ENCODE measurements around the gene GMDS.

Gene GMDS

GRCh38 chr6:2119275-2119674 lies 126.1 kb downstream of the GMDS start:
- Histone ChIP-seq H3K27me3 (ENCODE audit: insufficient read depth, low read length) (no peaks in the 10 kb centered on the region), H3K4me1 (ENCODE audit: control insufficient read depth, insufficient read depth, low read length, unreplicated experiment) (no peaks in the 10 kb centered on the region), H2AFZ (ENCODE audit: low read length, unreplicated experiment) (no peak overlapping the region), H3K36me3 (ENCODE audit: insufficient read depth, low read length) (no peaks in the 10 kb centered on the region), H3K4me3 (ENCODE audit: low read depth, low read length) (no peak overlapping the region), H3K27ac (ENCODE audit: low read depth, low read length) (no peak overlapping the region), H3K79me2 (ENCODE audit: control insufficient read depth, insufficient read depth, low read length, unreplicated experiment) (no peaks in the 10 kb centered on the region)

- H2AFZ ChIP-seq (ENCODE audit: low read length, unreplicated experiment): no peak overlapping the region
- no peaks in the 10 kb centered on the region for H3K4me1 ChIP-seq (ENCODE audit: control insufficient read depth, insufficient read depth, low read length, unreplicated experiment)
- no peaks in the 10 kb centered on the region for H3K79me2 ChIP-seq (ENCODE audit: control insufficient read depth, insufficient read depth, low read length, unreplicated experiment)
These were observed 127.3 kb downstream of the GMDS start for GRCh38 chr6:2118136-2118535.

GRCh38 chr6:2117447-2117846 lies 128.0 kb downstream of the GMDS start:
- Histone ChIP-seq H3K4me1 (ENCODE audit: control insufficient read depth, insufficient read depth, low read length, unreplicated experiment) (no peaks in the 10 kb centered on the region), H3K36me3 (ENCODE audit: insufficient read depth, low read length) (no peaks in the 10 kb centered on the region), H3K4me3 (ENCODE audit: low read depth, low read length) (no peak overlapping the region), H3K27ac (ENCODE audit: low read depth, low read length) (no peak overlapping the region), H2AFZ (ENCODE audit: low read length, unreplicated experiment) (no peak overlapping the region), H3K79me2 (ENCODE audit: control insufficient read depth, insufficient read depth, low read length, unreplicated experiment) (no peaks in the 10 kb centered on the region), H3K27me3 (ENCODE audit: insufficient read depth, low read length) (no peaks in the 10 kb centered on the region)

More at GRCh38 chr6:2118136-2118535, 127.3 kb downstream of the GMDS start:
- no peak overlapping the region for H3K27ac ChIP-seq (ENCODE audit: low read depth, low read length)
- no peaks in the 10 kb centered on the region for H3K36me3 ChIP-seq (ENCODE audit: insufficient read depth, low read length)
- no peaks in the 10 kb centered on the region for H3K27me3 ChIP-seq (ENCODE audit: insufficient read depth, low read length)
- no peak overlapping the region for H3K4me3 ChIP-seq (ENCODE audit: low read depth, low read length)

GRCh38 chr6:2116496-2116895 lies 128.9 kb downstream of the GMDS start:
- H3K4me3 ChIP-seq (ENCODE audit: low read depth, low read length): no peak overlapping the region
- H3K79me2 ChIP-seq (ENCODE audit: control insufficient read depth, insufficient read depth, low read length, unreplicated experiment): no peaks in the 10 kb centered on the region
- H3K27ac ChIP-seq (ENCODE audit: low read depth, low read length): no peak overlapping the region
- H3K27me3 ChIP-seq (ENCODE audit: insufficient read depth, low read length): no peaks in the 10 kb centered on the region
- H3K4me1 ChIP-seq (ENCODE audit: control insufficient read depth, insufficient read depth, low read length, unreplicated experiment): peaks cover under 1% of the 10 kb centered on the region
- no peaks in the 10 kb centered on the region for H3K36me3 ChIP-seq (ENCODE audit: insufficient read depth, low read length)
- no peak overlapping the region for H2AFZ ChIP-seq (ENCODE audit: low read length, unreplicated experiment)

GRCh38 chr6:2114100-2114499 lies 131.3 kb downstream of the GMDS start:
- no peaks in the 10 kb centered on the region for H3K79me2 ChIP-seq (ENCODE audit: control insufficient read depth, insufficient read depth, low read length, unreplicated experiment)
- no peaks in the 10 kb centered on the region for H3K36me3 ChIP-seq (ENCODE audit: insufficient read depth, low read length)
- no peak overlapping the region for H3K27ac ChIP-seq (ENCODE audit: low read depth, low read length)
- H3K4me1 ChIP-seq (ENCODE audit: control insufficient read depth, insufficient read depth, low read length, unreplicated experiment): peaks cover 16% of the 10 kb centered on the region
- H2AFZ ChIP-seq (ENCODE audit: low read length, unreplicated experiment): no peak overlapping the region
- H3K4me3 ChIP-seq (ENCODE audit: low read depth, low read length): no peak overlapping the region
- H3K27me3 ChIP-seq (ENCODE audit: insufficient read depth, low read length): no peaks in the 10 kb centered on the region

- no peaks in the 10 kb centered on the region for H3K79me2 ChIP-seq (ENCODE audit: control insufficient read depth, insufficient read depth, low read length, unreplicated experiment)
- H3K27me3 ChIP-seq (ENCODE audit: insufficient read depth, low read length): no peaks in the 10 kb centered on the region
- H2AFZ ChIP-seq (ENCODE audit: low read length, unreplicated experiment): peak overlapping the region; percentile 4
- H3K27ac ChIP-seq (ENCODE audit: low read depth, low read length): peak overlapping the region; percentile 73
- H3K4me1 ChIP-seq (ENCODE audit: control insufficient read depth, insufficient read depth, low read length, unreplicated experiment): peaks cover 16% of the 10 kb centered on the region
- H3K4me3 ChIP-seq (ENCODE audit: low read depth, low read length): peak overlapping the region; percentile 58
- H3K36me3 ChIP-seq (ENCODE audit: insufficient read depth, low read length): no peaks in the 10 kb centered on the region
These were observed 134.2 kb downstream of the GMDS start for GRCh38 chr6:2111162-2111677.

- Histone ChIP-seq H3K4me3 (ENCODE audit: low read depth, low read length) (peak overlapping the region; percentile 58), H3K27me3 (ENCODE audit: insufficient read depth, low read length) (no peaks in the 10 kb centered on the region), H3K4me1 (ENCODE audit: control insufficient read depth, insufficient read depth, low read length, unreplicated experiment) (peaks cover 16% of the 10 kb centered on the region), H3K27ac (ENCODE audit: low read depth, low read length) (peak overlapping the region; percentile 73), H3K36me3 (ENCODE audit: insufficient read depth, low read length) (no peaks in the 10 kb centered on the region), H2AFZ (ENCODE audit: low read length, unreplicated experiment) (peak overlapping the region; percentile 4), H3K79me2 (ENCODE audit: control insufficient read depth, insufficient read depth, low read length, unreplicated experiment) (no peaks in the 10 kb centered on the region)
These were observed 134.9 kb downstream of the GMDS start for GRCh38 chr6:2110504-2110903.

GRCh38 chr6:2109796-2110195 lies 135.6 kb downstream of the GMDS start:
- H3K4me1 ChIP-seq (ENCODE audit: control insufficient read depth, insufficient read depth, low read length, unreplicated experiment): peaks cover 16% of the 10 kb centered on the region
- H3K36me3 ChIP-seq (ENCODE audit: insufficient read depth, low read length): no peaks in the 10 kb centered on the region
- H3K79me2 ChIP-seq (ENCODE audit: control insufficient read depth, insufficient read depth, low read length, unreplicated experiment): no peaks in the 10 kb centered on the region
- no peak overlapping the region; the same call in 1 of the 2 replicates for H3K27ac ChIP-seq (ENCODE audit: low read depth, low read length)
- H2AFZ ChIP-seq (ENCODE audit: low read length, unreplicated experiment): no peak overlapping the region
- no peak overlapping the region for H3K4me3 ChIP-seq (ENCODE audit: low read depth, low read length)
- H3K27me3 ChIP-seq (ENCODE audit: insufficient read depth, low read length): no peaks in the 10 kb centered on the region

GRCh38 chr6:2108700-2109306 lies 136.6 kb downstream of the GMDS start:
- Histone ChIP-seq H3K4me3 (ENCODE audit: low read depth, low read length) (no peak overlapping the region), H3K27ac (ENCODE audit: low read depth, low read length) (no peak overlapping the region), H2AFZ (ENCODE audit: low read length, unreplicated experiment) (no peak overlapping the region), H3K36me3 (ENCODE audit: insufficient read depth, low read length) (no peaks in the 10 kb centered on the region), H3K79me2 (ENCODE audit: control insufficient read depth, insufficient read depth, low read length, unreplicated experiment) (no peaks in the 10 kb centered on the region), H3K27me3 (ENCODE audit: insufficient read depth, low read length) (no peaks in the 10 kb centered on the region), H3K4me1 (ENCODE audit: control insufficient read depth, insufficient read depth, low read length, unreplicated experiment) (peaks cover 19% of the 10 kb centered on the region)

- H3K36me3 ChIP-seq (ENCODE audit: insufficient read depth, low read length): no peaks in the 10 kb centered on the region
- H3K4me3 ChIP-seq (ENCODE audit: low read depth, low read length): no peak overlapping the region
- no peak overlapping the region for H3K27ac ChIP-seq (ENCODE audit: low read depth, low read length)
- no peaks in the 10 kb centered on the region for H3K79me2 ChIP-seq (ENCODE audit: control insufficient read depth, insufficient read depth, low read length, unreplicated experiment)
- no peaks in the 10 kb centered on the region for H3K27me3 ChIP-seq (ENCODE audit: insufficient read depth, low read length)
- H2AFZ ChIP-seq (ENCODE audit: low read length, unreplicated experiment): no peak overlapping the region
- peaks cover 5% of the 10 kb centered on the region for H3K4me1 ChIP-seq (ENCODE audit: control insufficient read depth, insufficient read depth, low read length, unreplicated experiment)
These were observed 140.9 kb downstream of the GMDS start for GRCh38 chr6:2104524-2104880.

- H3K36me3 ChIP-seq (ENCODE audit: insufficient read depth, low read length): no peaks in the 10 kb centered on the region
- no peak overlapping the region for H3K27ac ChIP-seq (ENCODE audit: low read depth, low read length)
- H2AFZ ChIP-seq (ENCODE audit: low read length, unreplicated experiment): no peak overlapping the region
- no peaks in the 10 kb centered on the region for H3K79me2 ChIP-seq (ENCODE audit: control insufficient read depth, insufficient read depth, low read length, unreplicated experiment)
- no peaks in the 10 kb centered on the region for H3K27me3 ChIP-seq (ENCODE audit: insufficient read depth, low read length)
- H3K4me1 ChIP-seq (ENCODE audit: control insufficient read depth, insufficient read depth, low read length, unreplicated experiment): peaks cover 5% of the 10 kb centered on the region
- H3K4me3 ChIP-seq (ENCODE audit: low read depth, low read length): no peak overlapping the region
These were observed 141.5 kb downstream of the GMDS start for GRCh38 chr6:2103765-2104523.

All from ACC112 (cell line).